Transverse colon (tissue), 3 donors: ENCODE measurements around the gene CAPSL.

ENCODE experiments used
- CTCF ChIP-seq, 5 experiments: fragments of 200-600 bp in 3 of 5; fragments of 450-650 bp in 2 of 5; sonication (generic) in 3 of 5; IDR thresholded peaks; 1 replicate in 2 of 5; 2 replicates in 3 of 5; pipeline ENCODE4 v1.5.1; 2016 to 2017; ENCODE audit warnings: antibody characterized with exemption in 5 of 5, inconsistent platforms in 3 of 5, mild to moderate bottlenecking in 2 of 5, moderate library complexity in 1 of 5
- EP300 ChIP-seq: sonication (generic); formaldehyde crosslinking; IDR thresholded peaks from one replicate; pipeline ENCODE4 v1.6.1; 2017; ENCODE audit warnings: antibody characterized with exemption, low read depth

DNA sequence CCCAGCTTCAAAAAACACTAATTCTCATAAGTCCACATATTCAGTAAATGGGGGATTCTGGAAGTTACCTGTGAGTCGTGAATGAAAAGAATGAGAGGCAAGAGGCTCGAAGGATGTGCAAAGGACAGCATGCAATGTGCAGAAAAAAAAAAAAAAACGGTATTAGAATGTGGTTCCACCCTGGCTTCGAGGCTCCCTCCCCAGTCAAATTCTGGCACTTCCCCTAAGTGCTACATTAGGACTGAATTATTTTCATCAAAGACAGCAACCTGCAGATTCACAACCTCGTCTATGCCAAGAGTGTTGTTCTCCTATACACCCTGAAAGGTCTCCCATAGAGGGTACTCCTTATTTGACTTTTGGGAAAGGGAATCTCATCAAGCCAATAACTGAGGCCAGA, 16.5 kb downstream of the CAPSL start:
- TF ChIP-seq CTCF (IDR thresholded peaks at IDR 0.05) (no peak), EP300 (no peak)
